HPDE6-E6E7 (cell line): Measurements from ENCODE around the gene C1RL.

Source experiments
- DNase-seq: peaks from one replicate; pipeline ENCODE4 v3.0.0; 2011; ENCODE audit warnings: missing footprints; ENCODE audit errors: extremely low spot score

Gene C1RL

DNA sequence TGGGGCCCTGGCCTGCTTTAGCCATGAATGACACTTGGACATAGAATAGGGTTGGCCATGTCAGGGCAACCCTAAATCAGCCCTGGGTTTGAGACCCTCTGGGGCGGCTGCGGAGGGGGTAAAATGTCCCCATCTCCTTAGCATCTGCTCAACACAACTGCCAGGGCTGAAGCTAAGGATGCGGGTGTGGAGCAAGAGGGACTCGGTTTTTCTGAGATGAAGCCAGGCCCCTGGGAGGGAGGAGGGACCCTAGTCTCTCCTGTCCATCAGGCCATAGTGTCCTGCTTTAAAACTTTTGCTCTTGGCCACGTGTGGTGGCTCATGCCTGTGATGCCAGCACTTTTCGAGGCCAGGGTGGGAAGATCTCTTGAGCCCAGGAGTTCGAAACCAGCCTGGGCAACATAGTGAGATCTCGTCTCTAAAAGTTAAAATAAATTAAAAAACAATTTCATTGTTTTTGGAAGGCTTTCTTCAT, 16.0 kb downstream of the C1RL start:
- DNase-seq = no peak

DNA sequence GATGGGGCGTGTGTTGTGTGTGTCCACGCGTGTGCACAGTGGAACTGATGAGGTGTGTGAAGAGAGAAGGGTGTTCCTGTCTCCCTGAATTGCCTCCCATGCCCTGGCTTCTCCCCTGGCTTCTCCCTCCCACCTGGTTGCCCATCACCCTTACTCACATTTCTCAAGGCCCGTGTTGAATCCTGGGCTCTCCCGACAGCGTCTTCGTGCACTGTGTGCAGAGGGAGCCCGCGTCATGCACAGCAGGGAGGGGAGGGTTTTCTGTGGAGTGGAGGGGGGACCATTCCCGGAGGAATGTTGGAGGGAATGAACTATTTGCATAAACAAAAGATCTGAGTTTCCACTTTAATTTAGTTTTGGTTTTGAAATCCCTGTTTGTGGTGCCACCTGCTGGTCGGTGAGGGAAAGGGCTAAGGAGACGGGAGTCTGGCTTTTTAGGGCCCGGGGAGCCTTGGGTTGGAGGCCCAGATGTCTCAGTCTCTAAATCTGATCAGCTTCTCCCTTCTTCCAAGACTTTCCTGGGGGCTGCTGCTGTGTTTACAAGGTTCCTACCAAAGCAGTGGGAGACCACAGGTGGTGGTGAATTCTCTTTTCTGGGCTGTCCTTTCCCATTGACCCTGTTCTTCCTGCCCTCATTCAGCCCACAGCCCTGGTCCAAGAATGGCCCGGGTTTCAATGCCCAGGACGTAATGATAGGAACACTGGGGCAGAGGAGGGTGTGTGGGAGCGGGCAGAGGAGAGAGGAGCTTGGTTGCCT, 16.6 kb downstream of the C1RL start, which contains the start of gene C1R:
TSS of gene C1R (minus strand) at position 217 of the 757 bp plus-strand sequence. CDS start at position 160, 57 bp downstream.
- DNase-seq = peak; percentile 44

- no peak for DNase-seq
These were observed 17.3 kb downstream of the C1RL start for GRCh38 chr12:7091660-7092228.

DNA sequence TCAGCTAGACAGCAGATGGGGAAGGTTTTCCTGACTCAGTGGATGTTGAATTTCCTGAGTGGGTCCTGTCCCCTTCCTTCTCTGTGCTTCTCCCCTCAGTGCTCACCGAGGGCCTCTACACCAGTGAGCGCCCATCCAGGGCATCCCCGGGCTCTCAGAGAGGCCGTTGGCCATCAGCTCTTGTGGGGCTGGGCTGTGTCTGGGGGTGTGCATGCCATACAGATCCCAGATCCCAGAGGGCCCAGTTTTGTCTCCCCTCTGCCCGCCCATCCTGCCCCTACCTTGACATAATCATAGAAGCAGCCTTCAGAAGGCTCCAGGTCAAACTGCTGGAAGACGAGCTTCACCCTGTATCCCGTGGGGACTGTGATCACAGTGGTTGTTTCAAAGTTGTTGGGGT, 17.8 kb downstream of the C1RL start:
- DNase-seq = no peak

GRCh38 chr12:7090222-7090998, 18.6 kb downstream of the C1RL start:
- no peak for DNase-seq

DNA sequence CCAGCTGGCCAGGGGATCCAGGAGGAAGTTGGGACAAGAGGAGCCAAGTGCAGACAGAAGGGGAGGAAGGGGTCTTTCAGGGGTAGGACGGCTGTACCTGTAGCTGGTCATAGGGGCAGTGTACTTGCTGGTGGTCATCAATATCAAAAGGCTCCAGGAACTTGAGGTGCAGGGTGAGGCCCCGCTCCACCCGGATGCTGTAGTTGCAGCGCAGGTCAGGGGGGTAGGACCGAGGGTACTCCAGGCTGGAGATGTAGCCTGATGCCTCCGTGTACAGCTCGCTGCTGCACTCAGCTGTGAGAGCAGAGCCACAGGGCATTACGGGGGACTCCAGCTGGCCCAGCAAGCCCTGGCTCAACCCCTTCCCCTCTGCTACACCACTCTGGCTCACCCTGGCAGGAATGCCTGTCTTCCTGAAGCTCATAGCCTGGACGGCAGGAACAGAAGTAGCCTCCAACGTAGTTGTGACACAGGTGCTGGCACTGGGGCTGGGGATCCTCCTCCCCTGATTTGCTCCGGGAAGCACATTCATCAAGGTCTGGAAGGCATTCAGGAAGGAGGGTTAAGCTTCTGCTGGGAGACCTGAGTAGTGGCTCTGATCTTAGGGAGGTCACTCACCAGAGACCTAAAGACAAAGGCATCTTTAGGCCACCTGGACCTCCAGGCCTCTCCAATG, 19.7 kb downstream of the C1RL start:
- no peak for DNase-seq

GRCh38 chr12:7083125-7083524, 25.9 kb downstream of the C1RL start:
- no peak for DNase-seq

DNA sequence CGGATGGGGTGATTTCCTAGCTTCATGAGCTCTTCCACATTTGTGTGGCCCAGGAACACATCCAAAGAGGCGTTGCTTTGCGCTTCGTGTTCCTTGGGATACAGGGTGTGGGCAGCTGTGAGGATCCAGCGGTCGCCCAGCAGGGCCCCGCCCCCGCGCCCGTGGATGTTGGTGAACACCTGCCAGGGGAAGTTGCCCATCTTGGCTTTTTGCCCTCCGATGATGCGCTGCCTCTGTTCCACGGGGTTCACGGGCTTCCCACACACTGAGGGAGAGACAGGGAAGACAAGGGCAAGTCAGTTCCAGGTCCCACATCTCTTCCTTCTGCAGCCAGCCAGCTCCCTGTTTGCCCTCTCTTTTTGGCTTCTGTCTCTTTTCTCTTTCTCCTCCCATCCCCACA, 28.0 kb downstream of the C1RL start:
- no peak for DNase-seq

DNA sequence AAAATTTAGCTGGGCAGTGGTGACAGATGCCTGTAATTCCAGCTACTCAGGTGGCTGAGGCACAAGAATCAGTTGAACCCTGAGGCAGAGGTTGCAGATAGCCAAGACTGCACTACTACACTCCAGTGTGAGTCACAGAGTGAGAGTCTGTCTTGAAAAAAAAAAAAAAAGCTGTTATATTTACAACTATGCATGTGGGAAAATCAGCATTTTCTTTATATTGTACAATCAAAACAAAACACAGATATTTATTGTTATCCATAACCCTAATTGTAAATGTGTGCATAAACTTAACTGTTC, 29.2 kb downstream of the C1RL start:
- DNase-seq = peak; percentile 25

DNA sequence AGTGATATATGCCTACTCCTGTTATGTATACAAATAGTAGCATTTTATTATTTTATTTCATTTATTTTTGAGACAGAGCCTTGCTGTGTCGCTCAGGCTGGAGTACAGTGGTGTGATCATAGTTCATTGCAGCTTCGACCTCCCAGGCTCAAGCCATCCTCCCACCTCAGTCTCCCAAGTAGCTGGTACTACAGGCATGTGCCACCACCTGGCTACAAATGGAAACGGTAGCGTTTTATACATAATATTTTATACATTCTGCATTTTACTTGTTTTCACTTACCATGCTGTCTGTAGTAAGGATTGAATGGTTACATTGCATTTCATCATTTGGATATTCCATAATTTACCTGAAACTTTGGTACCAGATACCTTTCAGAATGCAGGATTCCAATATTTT, 30.9 kb downstream of the C1RL start:
- DNase-seq = no peak

DNA sequence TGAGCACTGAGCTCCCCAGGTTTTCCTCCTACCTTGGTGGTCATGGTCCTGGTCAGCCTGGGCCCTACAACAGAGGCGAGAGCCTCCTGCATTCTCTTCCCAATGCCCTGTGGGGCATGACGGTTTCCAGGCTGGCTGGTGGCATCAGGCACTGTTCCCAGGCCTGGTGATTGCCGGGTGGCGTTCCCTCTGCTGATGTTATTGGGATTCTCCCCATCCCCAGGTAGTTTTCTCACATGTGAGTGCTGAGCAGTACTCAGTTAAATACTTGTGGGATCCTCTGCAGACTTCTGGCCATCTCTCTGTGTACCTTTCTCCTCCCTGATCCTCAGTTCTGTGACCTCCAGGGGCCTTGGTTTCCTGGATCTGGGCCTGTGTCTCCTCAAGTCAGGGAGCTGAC, 32.5 kb downstream of the C1RL start:
- no peak for DNase-seq

DNA sequence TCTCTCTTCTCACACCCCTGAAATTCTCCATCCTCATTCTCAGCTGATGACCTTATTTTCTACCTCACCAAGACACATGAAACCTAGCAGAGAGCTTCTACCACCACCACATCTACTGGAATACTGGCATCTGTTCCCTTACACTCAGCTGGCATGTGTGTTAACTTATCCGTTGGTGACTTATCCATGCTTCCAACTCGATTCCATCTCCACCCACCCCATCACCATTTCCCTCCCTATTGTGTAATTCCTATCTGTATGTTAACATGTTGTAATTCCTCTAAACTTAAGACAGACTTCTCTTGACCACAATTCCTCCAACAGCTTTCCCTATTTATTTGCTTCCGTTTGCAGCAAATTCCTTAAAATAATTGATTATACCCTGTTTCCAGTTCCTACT, 33.1 kb downstream of the C1RL start:
- no peak for DNase-seq

GRCh38 chr12:7075518-7075917, 33.5 kb downstream of the C1RL start:
- DNase-seq = no peak

DNA sequence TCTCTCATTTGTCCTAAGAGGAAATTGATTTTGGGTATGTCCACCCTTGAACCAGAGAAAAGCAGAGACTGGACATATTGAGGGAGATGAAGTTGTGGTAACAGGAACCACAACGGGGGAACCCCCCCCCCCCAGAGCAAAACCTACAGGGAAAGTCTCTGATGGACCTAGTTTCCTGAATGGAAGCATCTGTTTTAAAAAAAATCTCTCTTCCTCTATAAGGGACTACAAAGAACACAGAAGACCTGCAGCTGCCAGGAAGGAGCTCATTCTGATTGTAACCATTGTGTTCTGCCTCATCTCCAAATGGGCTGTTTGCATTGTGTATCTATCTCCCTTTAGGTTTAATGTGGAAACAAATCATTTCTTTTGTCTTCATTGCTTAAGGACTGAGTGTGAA, 35.1 kb downstream of the C1RL start:
- DNase-seq = no peak

- no peak for DNase-seq
These were observed 36.5 kb downstream of the C1RL start for GRCh38 chr12:7072554-7072953.

- DNase-seq = no peak
These were observed 37.0 kb downstream of the C1RL start for GRCh38 chr12:7072035-7072434.

GRCh38 chr12:7069386-7069785, 39.6 kb downstream of the C1RL start:
- no peak for DNase-seq

DNA sequence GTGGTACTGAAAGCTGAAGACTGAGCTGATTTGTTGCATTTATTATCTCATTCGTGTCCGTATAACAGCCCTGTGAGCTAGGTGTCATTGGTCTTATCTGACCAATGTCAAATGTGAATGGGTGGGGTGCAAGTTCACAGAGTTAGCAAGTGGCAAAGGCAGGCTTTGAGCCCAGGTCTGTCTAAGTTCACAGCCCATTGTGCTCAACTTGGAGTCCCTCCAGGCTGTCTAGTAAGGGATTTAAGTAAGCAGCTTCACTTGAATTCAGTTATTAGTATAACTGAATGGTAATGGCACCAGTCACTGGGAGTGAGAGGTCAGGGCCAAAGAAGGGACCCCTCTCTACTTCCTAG, 40.0 kb downstream of the C1RL start:
- no peak for DNase-seq

GRCh38 chr12:7068240-7068993, 40.6 kb downstream of the C1RL start:
- no peak for DNase-seq

GRCh38 chr12:7067096-7067495, 41.9 kb downstream of the C1RL start:
- DNase-seq = no peak

DNA sequence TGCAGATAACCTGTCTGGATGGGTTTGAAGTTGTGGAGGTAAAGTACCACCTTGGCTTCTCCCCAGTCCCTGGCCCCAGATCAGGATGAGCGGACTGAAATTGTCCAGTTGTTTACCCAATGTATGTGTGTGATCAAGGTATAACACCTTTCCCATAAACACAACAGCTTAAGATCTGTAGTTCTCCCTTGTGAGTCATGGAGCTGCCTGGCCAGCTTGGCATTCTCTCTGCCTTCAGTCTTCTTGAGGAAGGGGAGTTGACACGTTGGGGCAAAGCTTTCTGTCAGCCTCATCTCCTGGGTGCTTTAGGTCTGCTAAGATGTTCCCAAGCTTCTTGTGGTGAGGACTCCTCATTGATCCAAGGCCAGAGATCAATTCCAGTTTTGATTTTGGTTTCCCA, 42.4 kb downstream of the C1RL start:
- no peak for DNase-seq
